Neural progenitor cell (in vitro differentiated cells): ENCODE results near the gene PTRH1. TPM values are rescaled to one million over a fixed set of nuclear protein-coding genes. Genes with fewer than 3 reads are reported as not detected.

ENCODE experiments used
- DNase-seq: peaks from one replicate; pipeline ENCODE4 v3.0.0-alpha.2; 2016; ENCODE audit warnings: low spot score
- H2AFZ ChIP-seq: fragments of 200-600 bp; sonication (generic); replicated peaks from 2 replicates; pipeline ENCODE4 v1.6.1; 2016; ENCODE audit warnings: antibody characterized with exemption
- H3F3A ChIP-seq: fragments of 200-600 bp; sonication (generic); 2 replicates; pipeline ENCODE4 v1.6.1; 2016; ENCODE audit warnings: antibody characterized with exemption, low read depth
- H3K27ac ChIP-seq: fragments of 200-600 bp; sonication (generic); 2 replicates; pipeline ENCODE4 v1.5.1; 2016; ENCODE audit warnings: mild to moderate bottlenecking
- H3K27me3 ChIP-seq: fragments of 200-600 bp; sonication (generic); 2 replicates; pipeline ENCODE4 v1.6.1; 2016; ENCODE audit warnings: mild to moderate bottlenecking, moderate library complexity
- H3K36me3 ChIP-seq: fragments of 200-600 bp; sonication (generic); 2 replicates; pipeline ENCODE4 v1.5.1; 2016
- H3K4me1 ChIP-seq: fragments of 200-600 bp; sonication (generic); 2 replicates; pipeline ENCODE4 v1.6.1; 2016; ENCODE audit warnings: mixed run types
- H3K4me2 ChIP-seq: fragments of 200-600 bp; sonication (generic); 2 replicates; pipeline ENCODE4 v1.6.1; 2016
- H3K4me3 ChIP-seq: fragments of 200-600 bp; sonication (generic); 2 replicates; pipeline ENCODE4 v1.5.1; 2016
- H3K79me2 ChIP-seq: fragments of 200-600 bp; sonication (generic); 2 replicates; pipeline ENCODE4 v1.6.1; 2016; ENCODE audit warnings: low read depth
- H3K9ac ChIP-seq: fragments of 200-600 bp; sonication (generic); 2 replicates; pipeline ENCODE4 v1.6.1; 2016
- H3K9me3 ChIP-seq: fragments of 200-600 bp; sonication (generic); 2 replicates; pipeline ENCODE4 v1.5.1; 2016; ENCODE audit warnings: low read depth
- H4K20me1 ChIP-seq: fragments of 200-600 bp; sonication (generic); 2 replicates; pipeline ENCODE4 v1.6.1; 2016; ENCODE audit warnings: low read depth
- H3K27ac Mint-ChIP-seq: 3 replicates; pipeline ENCODE4 v1.8.0; 2021; ENCODE audit warnings: mixed read lengths
- H3K27me3 Mint-ChIP-seq: 2 replicates; pipeline ENCODE4 v1.8.0; 2022; ENCODE audit warnings: low read depth, mild to moderate bottlenecking, inconsistent platforms, moderate library complexity, mixed read lengths; ENCODE audit not compliant: insufficient read depth
- H3K36me3 Mint-ChIP-seq: 3 replicates; pipeline ENCODE4 v1.8.0; 2021; ENCODE audit warnings: mixed read lengths
- H3K4me1 Mint-ChIP-seq: 3 replicates; pipeline ENCODE4 v1.8.0; 2021; ENCODE audit warnings: mixed read lengths
- H3K4me3 Mint-ChIP-seq: 3 replicates; pipeline ENCODE4 v1.8.0; 2021; ENCODE audit warnings: mild to moderate bottlenecking, moderate library complexity, mixed read lengths
- H3K9me3 Mint-ChIP-seq: 3 replicates; pipeline ENCODE4 v1.8.0; 2020; ENCODE audit warnings: mixed read lengths
- EZH2 ChIP-seq: fragments of 200-600 bp; sonication (generic); IDR thresholded peaks from 2 replicates; pipeline ENCODE4 v1.6.1; 2017; ENCODE audit warnings: antibody characterized with exemption, mild to moderate bottlenecking, moderate library complexity
- EZH2phosphoT487 ChIP-seq: fragments of 200-600 bp; sonication (generic); IDR thresholded peaks from 2 replicates; pipeline ENCODE4 v1.6.1; 2017; ENCODE audit warnings: antibody characterized with exemption
- total RNA-seq: library from RNA; depleted of rRNA; stranded (reverse); fragments of >200 nt; gene quantifications from 2 replicates; pipeline ENCODE4 v1.2.3, GENCODE V29; 2015; ENCODE audit warnings: low replicate concordance
- TF ChIP-seq, protein P1 (sequence below): fragments of 200-600 bp; sonication (generic); IDR thresholded peaks from 2 replicates; pipeline ENCODE4 v1.5.1; 2017; ENCODE audit warnings: antibody characterized with exemption, mild to moderate bottlenecking

The PTRH1 gene
- total RNA-seq, 1 donor from 2014 or later = 1.3 TPM

DNA sequence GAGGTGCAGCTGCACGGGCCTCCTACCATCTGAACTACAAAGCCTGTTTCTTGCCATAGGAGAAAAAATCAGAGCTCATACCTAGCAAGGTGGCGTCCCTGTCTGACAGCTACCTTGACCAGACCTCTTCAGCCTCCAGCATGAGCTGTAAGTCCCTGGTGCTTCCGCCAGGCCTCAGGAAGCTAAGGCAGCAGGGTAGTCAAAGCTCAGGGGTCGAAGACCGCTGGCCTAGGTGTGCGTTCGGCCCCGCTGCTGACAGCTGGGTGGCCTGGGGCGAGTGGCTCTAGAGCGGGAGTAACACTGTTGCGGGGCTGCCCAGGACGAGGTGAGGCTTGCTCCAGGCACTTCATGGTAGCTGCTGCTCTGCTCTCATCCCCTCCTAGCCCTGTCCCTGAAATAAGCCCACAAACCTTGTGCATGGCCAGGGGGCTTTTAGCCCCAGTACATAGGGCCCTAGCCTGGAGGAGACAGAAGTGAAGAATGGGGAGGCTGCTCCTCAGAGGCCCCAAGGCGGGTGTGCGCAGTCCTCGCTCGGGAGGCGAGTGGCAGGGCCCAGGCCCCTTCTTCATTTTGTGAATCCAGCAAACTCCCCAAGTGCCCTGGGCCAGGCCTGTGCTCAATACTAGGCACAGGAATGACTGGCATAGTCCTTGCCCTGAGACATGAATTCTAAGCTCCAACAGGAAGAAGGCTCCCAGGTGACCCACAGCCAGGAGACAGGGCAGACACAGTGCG lies 14.2 kb upstream of the PTRH1 start:
- Histone ChIP-seq H3K4me2 (no peak overlapping the region), H3K27me3 (no peaks in the 10 kb centered on the region), H3K9me3 (no peaks in the 10 kb centered on the region), H3K36me3 (no peaks in the 10 kb centered on the region), H3K9ac (no peak overlapping the region), H3K4me1 (peaks cover 5% of the 10 kb centered on the region), H3F3A (peaks cover 4% of the 10 kb centered on the region), H4K20me1 (no peaks in the 10 kb centered on the region), H3K4me3 (no peak overlapping the region), H3K79me2 (no peaks in the 10 kb centered on the region), H3K27ac (no peak overlapping the region), H2AFZ (no peak overlapping the region)
- Mint-ChIP-seq H3K9me3 (no peaks in the 10 kb centered on the region), H3K27ac (peak overlapping the region; percentile 61), H3K4me1 (peaks cover 11% of the 10 kb centered on the region), H3K36me3 (no peaks in the 10 kb centered on the region), H3K4me3 (no peak overlapping the region), H3K27me3 (no peaks in the 10 kb centered on the region)
- no peak for DNase-seq
- no peak for TF ChIP-seq EZH2
- TF ChIP-seq, protein P1, sequence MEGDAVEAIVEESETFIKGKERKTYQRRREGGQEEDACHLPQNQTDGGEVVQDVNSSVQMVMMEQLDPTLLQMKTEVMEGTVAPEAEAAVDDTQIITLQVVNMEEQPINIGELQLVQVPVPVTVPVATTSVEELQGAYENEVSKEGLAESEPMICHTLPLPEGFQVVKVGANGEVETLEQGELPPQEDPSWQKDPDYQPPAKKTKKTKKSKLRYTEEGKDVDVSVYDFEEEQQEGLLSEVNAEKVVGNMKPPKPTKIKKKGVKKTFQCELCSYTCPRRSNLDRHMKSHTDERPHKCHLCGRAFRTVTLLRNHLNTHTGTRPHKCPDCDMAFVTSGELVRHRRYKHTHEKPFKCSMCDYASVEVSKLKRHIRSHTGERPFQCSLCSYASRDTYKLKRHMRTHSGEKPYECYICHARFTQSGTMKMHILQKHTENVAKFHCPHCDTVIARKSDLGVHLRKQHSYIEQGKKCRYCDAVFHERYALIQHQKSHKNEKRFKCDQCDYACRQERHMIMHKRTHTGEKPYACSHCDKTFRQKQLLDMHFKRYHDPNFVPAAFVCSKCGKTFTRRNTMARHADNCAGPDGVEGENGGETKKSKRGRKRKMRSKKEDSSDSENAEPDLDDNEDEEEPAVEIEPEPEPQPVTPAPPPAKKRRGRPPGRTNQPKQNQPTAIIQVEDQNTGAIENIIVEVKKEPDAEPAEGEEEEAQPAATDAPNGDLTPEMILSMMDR = no peak
- TF ChIP-seq EZH2phosphoT487 = no peak

DNA sequence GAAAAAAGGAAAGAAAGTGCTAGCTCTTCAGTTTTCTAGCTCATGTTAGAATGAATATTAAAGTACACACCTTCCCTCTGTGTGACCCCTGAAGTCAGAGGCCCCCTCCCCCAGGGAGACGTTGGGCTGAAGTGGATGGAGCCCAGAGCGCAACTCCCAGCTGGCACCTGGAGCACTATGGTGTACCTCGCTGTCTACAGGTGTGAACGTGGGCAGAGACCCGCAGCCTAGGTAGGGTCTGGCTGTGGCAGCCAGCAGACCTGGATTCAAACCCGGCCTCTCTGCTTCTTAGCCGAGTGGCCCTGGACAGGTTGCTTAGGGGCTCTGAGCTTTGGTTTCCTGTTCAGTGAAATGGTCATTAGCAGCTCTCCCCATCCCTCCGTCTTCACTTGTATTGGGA lies 13.3 kb upstream of the PTRH1 start:
- Mint-ChIP-seq H3K27ac (no peak overlapping the region), H3K4me3 (no peak overlapping the region), H3K4me1 (peaks cover 7% of the 10 kb centered on the region), H3K9me3 (no peaks in the 10 kb centered on the region), H3K36me3 (no peaks in the 10 kb centered on the region), H3K27me3 (peaks cover 2% of the 10 kb centered on the region)
- Histone ChIP-seq H2AFZ (no peak overlapping the region), H3K9me3 (no peaks in the 10 kb centered on the region), H3K4me2 (no peak overlapping the region), H3K9ac (no peak overlapping the region), H3K36me3 (no peaks in the 10 kb centered on the region), H3K4me3 (no peak overlapping the region), H4K20me1 (no peaks in the 10 kb centered on the region), H3K27me3 (no peaks in the 10 kb centered on the region), H3K79me2 (no peaks in the 10 kb centered on the region), H3K27ac (no peak overlapping the region), H3F3A (peaks cover 7% of the 10 kb centered on the region), H3K4me1 (no peaks in the 10 kb centered on the region)
- DNase-seq = no peak
- TF ChIP-seq EZH2 (no peak), EZH2phosphoT487 (no peak)
- TF ChIP-seq, protein P1 = no peak

DNA sequence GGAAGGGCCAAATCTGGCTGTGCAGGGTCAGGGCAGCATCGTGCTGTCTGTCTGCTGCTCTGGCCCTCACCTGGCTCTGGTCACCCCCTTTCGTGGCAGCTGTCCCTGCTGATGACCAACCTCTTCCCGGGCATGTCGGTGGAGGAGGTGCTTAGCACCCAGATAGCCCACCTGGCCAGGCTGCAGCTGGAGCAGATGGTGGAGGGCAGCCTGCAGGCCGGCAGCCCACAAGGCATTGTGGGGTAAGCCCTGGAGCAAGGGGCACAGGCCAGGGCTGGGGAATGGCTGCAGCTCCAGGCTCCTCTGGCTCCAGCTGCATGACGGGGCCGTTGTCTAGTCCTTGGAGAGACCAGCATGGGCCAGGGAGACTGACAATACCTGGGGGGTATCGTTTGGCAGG lies 11.4 kb upstream of the PTRH1 start:
- no peaks in the 10 kb centered on the region for H3K9me3 Mint-ChIP-seq
- Histone ChIP-seq H3K9ac (no peak overlapping the region), H3K4me2 (no peak overlapping the region), H3K9me3 (no peaks in the 10 kb centered on the region), H2AFZ (no peak overlapping the region), H3F3A (peaks cover 7% of the 10 kb centered on the region), H4K20me1 (no peaks in the 10 kb centered on the region), H3K36me3 (no peaks in the 10 kb centered on the region), H3K27ac (no peak overlapping the region), H3K27me3 (no peaks in the 10 kb centered on the region), H3K4me1 (no peaks in the 10 kb centered on the region), H3K4me3 (no peak overlapping the region), H3K79me2 (no peaks in the 10 kb centered on the region)
- no peaks in the 10 kb centered on the region for H3K36me3 Mint-ChIP-seq
- TF ChIP-seq, protein P1 = no peak
- H3K4me3 Mint-ChIP-seq = no peak overlapping the region
- no peak for DNase-seq
- no peak overlapping the region for H3K27ac Mint-ChIP-seq
- H3K27me3 Mint-ChIP-seq = peaks cover 3% of the 10 kb centered on the region
- no peaks in the 10 kb centered on the region for H3K4me1 Mint-ChIP-seq
